HG02610 (cell line): ENCODE data around the gene ADGRB2.

ENCODE experiments used
- ATAC-seq: cut with Tn5 transposase; IDR thresholded peaks from one replicate; pipeline ENCODE4 v1.9.1; 2021; ENCODE audit warnings: mild to moderate bottlenecking, moderate library complexity; ENCODE audit not compliant: unreplicated experiment

Gene ADGRB2

DNA sequence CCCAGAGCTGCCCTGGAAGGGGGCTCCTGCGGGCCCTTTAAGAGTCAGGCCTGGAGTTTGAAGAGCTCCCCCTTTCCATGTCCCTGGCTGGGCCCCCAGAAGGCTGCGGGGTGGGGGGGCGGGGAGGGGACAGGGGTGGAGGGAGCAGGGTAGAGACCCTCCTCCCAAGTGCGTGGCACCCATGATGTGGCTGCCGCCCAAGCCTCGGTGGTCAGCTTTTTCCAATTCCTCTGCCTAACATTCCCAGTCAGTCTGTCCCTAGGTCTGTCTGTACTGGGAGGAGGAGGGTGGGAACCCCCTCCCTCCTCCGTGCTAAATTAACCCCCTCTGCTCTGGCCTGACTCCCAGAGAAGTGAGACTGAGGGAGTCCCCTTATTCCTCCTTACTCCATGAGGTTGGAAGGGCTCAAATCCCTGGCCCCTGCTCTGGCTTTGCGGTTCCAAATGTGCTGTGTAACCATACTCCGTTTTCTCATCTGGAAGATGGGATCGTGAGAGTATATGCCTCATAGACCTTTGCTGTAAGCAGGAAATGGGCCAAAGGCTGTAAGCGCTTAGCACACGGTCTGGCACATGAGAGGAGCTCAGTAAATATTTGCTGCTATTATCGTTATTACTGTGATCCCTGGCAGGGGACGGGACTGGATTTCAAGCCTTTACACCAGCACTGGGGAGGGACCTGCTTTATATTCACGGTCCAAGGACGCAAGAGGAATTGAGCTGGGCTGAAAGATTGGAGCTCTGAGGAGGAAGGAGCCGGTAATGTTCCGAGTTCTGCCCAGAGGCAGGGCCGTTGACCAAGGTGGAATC lies 59.7 kb downstream of the ADGRB2 start:
- no peak for ATAC-seq

DNA sequence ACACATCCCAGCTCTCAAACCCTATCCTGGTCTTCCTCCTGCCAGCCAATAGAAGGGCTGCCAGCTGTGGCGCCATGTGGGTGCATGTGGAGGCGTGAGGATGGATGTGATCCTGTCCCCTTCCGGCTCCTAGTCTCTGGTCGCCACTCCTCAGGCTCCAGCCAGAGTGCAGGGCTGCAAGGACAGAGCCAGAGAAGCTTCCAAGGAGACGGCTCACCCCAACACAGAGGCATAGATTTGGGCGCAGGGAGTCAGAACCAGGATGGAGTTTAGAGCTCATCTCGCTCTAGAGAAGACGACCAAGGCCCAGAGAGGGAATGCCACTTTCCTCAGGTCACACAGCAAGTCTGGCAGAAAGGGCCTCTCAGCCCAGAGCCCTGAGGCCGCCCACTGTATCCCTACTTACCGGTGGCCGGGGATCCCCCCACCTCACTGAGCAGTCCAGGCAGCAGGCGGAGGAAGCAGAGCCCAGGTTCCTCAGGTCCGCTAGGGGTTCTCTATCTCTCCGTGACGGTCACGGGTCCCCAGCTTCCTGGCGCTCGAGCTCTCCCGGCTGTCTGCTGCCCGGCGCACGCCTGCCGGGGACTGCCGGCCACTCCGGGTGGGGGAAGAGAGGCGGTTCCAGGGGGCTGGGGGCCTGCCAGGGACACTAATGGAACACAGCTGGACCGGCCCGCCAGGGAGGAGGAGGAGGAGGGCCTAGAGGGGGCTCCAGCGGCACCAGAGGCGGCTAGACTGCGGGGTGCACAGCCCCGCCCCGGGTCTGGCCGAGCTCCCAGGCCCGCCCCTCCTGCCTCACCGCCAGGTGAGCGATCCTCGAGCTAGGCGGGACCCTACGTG lies 60.5 kb downstream of the ADGRB2 start, which contains the start of gene COL16A1:
COL16A1 (minus strand) TSS at position 587 of the 840 bp plus-strand sequence. CDS start 1,824 bp downstream, outside the sequence.
- ATAC-seq = no peak

DNA sequence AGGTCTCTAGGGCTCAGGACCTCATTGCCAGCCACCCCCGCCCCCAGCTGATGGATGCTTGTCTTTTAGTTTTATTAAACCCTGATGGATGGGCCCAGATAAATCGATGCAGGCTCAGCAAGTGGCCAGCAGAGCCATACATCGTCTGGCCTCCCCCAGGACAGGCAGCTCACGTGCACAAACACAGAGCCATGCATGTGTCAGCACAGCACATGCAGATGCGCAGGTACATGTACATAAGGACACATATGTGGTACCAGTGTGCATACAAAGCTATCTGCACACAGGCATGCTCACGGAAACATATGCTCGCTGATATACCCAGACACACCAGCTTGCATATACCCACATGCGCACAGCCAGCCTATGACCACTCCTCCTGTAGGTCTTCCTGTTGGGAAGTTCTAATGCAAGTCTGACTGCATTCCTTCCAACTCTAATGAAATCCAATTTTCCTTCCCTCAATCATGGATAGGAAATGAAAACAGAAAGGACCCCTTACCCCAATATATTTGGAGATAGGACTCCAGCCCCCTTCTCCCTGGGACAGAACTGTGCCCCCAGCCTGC lies 61.2 kb downstream of the ADGRB2 start:
- ATAC-seq = no peak

DNA sequence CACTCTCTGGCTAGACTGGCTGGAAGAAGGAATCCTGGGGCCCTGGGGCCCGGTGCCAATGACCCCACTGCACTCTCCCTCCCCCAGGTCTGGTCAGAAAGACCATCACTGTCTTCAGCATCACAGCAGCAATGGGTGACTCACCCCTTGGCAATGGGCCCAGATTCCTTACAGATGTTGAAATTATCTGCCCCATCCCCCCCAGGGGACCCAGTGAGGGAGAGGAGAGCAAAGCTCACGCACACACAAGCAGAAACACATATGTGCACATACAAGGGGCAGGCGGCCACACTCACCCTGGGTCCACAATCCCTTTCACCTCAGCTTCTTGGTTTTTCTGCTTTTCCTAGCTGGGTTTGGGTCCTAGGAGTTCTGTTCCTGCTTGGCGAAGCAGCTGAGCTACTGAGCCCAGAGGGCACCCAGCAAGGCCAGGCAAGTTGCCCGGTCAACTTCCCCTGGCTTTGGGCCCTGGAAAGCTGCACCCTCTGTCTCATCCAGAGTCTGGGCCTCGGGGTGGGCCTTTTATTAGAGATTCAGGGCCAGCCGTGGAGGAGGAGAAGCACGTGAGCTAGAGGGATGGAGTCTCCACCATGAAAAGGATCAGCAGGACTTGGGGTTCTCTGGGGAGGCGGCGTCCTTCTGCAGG lies 62.9 kb downstream of the ADGRB2 start:
- ATAC-seq = no peak

DNA sequence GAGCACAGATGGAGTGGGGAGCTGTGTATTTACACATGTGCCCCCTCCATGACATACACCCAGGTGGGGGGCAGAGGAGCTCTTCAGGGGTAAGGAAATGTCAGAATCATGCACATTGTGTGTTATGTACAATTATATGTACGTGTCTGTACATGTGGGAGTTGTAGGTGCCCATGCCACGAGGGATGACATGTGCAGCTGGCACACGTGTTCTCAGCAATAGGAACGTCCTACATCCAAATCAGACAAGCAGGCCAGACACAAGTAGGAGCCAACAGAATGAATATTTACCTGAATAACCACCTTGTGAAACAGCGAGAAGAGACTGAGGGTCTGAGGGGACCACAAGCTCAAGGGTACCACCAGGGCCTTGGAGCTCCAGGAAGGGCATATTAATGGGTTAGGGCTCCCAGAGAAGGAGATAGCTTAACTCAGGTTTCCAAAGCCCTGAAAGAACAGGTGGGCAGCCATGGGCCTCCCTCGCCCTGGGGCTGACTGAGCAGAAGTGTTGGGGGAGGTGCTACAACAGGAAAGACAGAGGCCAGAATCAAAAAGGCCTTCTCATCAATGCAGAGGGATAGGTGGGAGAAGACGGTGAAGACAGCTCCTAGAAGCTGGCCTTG lies 63.6 kb downstream of the ADGRB2 start:
- ATAC-seq = no peak

DNA sequence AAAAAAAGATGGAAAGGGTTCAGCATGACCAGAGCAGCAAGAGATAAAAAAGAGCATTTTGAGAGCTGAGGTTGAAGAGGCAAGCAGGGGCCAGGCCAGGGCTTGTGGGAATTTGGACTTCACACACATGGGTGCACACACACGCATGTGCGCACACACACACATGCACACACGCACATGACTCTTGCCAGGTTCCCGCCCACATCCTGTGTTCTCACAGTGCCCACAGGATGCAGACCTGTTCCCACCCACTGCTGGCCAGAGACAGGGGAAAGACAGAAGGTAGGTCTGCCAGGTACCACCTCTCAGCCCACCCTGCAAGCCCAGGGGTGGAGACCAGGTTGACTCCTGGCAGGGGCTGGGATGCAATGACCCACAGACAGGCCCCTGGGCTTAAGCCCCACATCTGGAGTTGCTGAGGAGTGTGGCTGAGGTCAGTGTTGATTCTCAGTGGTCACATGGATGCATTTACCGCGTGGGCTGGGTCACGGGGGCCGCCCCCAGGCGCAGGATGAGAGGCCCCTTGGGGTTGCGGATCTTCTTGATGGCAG lies 64.7 kb downstream of the ADGRB2 start:
- ATAC-seq = no peak

DNA sequence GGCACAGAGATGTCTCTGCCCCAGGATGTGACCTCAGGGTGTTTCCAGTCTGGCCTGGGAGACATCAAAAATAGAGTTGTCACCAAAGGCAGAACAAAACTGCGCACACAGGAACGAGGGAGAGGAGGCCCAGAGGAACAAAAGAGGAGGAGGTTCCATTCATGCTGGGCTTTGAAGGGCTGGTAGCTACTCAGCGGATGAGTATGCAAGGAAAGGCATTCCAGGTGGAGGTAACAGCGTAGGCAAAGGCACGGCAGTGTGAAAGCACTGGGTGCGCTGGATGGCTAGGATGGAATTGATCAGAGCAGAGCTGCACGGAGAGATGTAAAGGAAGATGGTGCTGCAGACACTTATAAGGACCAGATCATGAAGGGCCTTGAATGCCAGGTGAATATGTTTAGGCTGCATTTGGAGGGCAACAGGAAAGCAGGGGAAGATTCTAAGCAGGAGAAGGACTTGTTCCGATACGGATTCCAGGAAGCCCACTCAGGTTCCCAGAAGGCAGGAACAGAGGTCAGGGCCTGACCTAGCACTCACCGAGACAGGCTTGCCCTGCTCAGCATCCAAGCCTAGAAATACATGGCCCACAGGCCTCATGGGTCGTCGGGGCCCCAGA lies 66.7 kb downstream of the ADGRB2 start:
- ATAC-seq = no peak

DNA sequence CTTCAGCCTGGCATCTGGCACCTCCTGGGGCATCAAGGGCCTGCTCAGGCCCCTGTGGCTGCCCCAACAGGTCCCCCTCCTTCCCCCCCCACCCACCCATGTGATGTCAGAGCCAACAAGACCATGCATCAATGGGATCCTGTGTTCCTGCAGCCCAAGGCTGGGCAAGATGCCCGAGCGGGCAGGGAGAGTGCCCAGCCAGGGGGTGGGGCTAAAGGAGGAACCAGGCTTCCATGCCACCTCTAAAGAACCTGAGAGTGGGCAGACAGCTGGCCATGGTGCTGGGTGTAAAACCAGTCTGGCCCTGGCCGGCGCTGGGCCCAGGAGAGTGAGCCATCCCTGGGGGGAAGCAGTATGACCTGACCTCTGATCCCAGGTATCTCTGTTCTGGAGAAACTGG lies 67.9 kb downstream of the ADGRB2 start:
- no peak for ATAC-seq

DNA sequence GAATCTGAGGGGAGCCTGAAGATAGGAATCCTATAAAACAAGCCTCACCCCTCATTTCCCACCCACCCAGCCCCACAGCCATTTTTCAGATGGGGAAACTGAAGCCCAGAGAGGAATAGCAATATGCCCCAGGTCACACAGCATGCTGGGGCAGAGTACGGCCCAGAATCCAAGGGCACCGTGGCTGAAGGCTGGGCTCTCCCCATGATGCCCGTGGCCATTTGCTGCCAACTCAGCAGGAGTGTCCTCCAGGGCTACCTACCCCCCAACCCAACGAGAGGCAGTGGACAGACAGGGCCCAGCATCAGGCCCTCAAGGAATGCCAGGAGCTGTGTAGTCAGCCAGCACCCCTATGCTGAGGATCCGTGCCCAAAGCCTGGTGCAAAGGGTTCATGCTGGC lies 68.8 kb downstream of the ADGRB2 start:
- ATAC-seq = no peak

DNA sequence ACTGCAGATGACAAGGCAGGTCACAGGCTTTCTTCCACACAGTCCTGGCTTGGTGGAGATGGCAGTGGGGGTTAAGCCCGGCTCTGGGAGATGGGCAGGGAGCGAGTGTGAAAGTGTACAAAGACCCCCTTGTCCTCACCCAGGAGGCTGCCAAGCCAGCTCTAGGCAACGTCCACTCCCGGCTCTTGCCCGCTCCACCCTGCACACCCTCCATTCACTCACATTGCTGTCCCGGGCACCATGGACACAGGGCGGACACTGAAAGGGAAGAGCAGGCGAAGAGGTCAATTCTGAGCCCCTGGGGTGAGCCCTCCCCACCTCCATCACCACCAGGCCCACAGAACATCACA lies 69.2 kb downstream of the ADGRB2 start:
- no peak for ATAC-seq

DNA sequence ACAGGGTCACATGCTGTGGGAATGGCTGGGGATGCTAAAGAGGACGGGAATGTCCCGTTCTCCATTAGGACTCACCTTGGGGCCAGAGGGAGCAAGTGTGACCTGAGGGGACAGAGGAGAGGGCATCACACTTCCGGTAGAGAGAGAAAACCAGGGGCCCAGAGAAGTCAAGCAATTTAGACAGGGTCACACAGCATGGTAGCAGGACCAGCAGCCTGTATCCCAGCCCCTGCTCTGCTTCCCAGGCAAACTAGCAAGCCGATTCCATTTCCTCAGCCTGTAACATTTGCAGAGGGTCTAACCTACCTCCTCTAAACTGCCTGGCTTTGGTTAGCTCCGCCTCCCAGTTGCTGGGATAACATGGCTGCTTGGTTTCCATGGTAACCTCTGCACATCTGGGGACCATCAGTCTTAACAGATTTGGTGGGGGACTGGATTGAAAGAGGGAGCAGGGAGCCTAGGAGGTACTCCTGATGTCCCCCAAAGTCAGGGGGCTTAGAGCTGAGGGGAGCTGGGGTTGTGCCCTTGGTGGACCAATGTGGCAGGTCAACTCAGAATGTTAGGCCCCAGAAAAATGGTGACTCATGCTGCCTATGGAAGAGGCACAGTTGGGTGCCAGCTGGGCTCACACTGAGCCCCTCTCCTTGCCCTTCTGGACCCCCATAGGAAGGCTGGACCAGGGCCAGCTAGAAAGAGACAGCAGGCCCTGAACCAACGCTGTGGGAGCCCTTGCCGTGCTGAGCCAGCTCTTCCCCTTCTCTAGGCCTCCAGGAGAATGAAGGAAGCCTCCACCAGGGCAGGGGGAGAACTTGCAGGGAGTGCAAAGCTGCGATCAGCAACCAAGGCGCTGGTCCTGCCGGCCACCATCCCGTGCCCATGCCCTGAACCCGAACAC lies 69.8 kb downstream of the ADGRB2 start:
- ATAC-seq = no peak

DNA sequence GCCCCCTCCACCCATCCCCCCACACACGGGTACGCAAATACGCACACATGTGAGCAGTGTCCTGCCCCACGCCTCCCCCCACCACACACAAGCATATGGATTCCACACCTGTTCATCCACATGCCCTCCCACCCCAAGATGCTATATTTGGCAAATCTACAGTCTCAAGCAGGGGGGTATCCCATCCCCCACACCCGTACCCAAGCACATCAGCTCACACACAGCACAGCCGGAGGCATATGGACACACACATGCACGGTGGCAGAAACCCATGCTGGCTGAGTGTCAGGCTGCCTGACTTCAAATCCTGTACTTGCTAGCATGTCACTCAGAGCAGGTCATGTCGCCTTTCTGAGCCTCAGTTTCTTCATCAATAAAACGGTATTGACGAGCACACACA lies 70.9 kb downstream of the ADGRB2 start:
- no peak for ATAC-seq

DNA sequence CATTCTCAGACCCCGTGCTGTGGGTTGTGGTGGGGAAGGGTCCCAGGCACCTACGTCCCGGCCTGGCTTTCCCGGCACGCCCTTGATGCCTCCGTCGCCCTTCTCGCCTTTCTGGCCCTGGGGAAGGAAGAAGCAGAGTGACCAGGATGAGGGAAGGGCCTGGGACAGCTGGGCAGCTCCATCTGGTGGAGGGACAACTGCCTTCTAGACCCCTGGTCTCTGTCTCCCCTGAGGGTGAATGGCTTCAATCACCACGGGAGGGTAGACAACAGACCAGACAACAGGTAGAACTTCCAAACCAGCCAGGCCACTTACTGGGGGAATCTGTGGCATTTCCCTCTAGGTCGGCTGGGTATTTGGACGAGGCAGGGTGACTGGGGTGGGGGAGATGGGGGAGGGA lies 72.2 kb downstream of the ADGRB2 start:
- ATAC-seq = no peak

DNA sequence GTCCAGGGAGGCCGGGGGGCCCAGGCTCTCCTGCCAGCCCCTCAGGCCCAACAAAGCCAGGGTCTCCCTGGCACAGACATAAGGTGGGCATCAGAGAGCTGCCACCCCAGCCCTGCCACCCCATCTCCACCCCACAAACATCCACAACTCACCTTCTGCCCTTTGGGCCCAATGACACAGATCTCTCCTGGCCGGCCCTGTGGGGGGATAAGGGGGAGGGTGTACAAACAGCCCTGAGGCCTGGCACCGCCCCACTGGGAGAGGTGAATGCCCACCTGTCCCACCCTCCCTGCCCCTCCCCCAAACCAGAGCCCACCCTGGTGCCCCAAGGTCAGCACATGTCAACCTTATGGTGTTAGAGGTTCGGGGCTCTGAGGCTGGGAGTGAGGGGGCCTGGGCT lies 72.7 kb downstream of the ADGRB2 start:
- no peak for ATAC-seq

DNA sequence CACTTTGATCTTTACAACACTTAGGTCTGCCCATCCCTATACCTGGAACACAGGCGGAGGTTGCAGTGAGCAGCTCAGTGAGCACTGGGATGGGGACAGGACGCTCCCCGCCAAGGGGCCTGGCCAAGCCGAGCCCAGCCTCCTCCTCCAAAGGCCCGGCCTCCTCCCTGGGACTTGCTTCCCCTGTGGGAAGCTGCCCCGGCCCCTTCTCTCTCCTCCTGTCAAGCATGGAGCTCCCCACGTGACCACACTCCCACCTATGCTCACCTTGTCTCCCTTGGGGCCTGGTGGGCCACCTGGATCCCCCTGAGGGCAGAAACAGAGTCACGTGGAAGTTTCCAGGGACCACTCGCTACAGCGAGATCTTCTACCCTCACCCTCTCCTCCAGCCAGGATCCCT lies 73.2 kb downstream of the ADGRB2 start:
- no peak for ATAC-seq

DNA sequence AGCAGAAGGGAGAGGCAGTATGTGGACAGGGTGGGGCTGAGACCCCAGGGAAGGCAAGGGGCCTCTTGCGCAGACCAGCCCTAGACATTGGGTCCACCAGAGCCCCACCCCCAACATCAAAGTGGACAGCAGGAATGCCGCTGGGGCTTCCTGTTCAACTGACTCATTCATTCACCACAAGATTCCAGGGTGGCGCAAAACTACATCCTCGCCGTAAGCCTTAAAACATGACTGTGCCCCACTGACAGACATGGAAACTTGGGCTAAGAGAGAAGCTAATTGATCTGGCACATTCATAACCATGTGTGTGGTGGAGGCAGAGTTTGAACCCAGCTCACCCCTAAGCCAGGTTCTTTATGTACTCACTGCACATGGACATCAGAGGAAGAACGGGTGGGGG lies 74.3 kb downstream of the ADGRB2 start:
- no peak for ATAC-seq

DNA sequence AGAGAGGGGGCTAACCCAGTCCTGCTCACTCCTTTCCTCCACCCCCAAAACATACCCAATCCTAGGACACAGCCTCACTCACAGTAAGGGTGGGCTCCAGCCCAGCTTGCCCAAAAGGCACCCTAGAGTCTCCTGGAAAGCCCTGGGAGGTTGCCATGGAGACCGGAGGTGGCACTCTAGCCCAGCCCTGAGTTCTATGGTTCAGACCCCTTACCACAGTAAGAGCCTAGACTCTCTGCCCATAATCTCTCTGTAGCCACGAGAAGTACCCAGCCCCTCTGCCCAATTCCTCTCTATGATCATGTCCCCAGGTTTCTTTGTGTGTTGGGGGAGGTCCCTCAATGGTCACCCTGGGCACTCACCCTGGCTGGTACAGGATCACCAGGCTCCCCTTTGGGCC lies 74.8 kb downstream of the ADGRB2 start:
- no peak for ATAC-seq

DNA sequence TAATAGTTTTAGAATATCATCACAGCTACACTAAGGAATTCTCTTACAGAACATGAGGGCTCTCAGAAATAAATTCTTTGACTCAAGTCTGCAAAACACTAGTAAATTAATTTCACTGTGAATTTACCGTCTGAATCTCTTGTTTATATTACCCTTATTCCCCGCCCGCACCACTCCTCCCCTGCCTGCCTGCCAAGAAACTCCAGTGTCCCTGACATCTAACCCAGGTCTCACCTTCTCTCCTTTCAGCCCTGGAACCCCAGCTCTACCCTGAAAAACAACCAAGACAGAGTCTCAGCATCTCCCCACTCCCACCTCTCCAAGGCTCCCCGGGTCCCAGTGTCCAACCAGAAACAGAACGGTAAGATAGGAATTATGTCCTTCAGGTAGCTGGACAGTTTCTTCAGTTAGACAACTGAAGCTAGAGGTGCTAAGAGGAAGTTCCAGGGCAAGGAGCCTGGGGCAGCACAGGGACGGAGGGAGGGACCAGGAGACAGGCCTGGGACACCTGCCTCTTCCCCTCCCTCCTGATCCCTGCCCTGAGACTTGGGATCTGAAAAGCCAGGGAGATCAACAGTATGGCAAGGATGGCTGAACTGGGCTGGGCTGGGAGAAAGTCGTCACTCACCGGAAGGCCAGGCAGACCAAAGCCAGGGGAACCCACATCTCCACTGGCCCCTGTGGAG lies 75.8 kb downstream of the ADGRB2 start:
- no peak for ATAC-seq

DNA sequence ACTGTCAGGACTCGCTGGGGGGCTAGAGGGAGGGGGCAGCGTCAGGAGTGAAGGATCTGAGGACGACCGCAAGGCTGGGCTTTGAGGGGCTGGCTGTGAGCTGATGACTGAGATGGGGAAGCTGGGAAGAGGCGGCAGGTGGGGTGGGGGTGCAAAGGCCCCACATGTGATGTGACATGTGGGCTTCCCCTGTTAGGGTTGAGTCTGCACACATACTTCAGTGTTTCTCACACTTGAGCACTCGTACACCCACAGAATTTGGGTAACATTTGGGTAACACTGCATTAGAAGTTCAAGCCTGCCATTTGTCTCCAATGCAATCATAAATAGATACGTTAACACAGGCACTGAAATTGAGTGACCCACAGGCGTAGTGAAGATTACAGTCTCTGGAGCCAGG lies 76.5 kb downstream of the ADGRB2 start:
- no peak for ATAC-seq
